GM18519 (cell line): Measurements from ENCODE around the gene ZBTB7B.
A peak's percentile ranks its signal among the peaks of the same experiment; 100 is the strongest.

Experiments used
- ATAC-seq: cut with Tn5 transposase; IDR thresholded peaks from one replicate; pipeline ENCODE4 v1.9.1; 2021; ENCODE audit warnings: mild to moderate bottlenecking, moderate library complexity; ENCODE audit not compliant: unreplicated experiment, low FRiP score

Gene ZBTB7B

DNA sequence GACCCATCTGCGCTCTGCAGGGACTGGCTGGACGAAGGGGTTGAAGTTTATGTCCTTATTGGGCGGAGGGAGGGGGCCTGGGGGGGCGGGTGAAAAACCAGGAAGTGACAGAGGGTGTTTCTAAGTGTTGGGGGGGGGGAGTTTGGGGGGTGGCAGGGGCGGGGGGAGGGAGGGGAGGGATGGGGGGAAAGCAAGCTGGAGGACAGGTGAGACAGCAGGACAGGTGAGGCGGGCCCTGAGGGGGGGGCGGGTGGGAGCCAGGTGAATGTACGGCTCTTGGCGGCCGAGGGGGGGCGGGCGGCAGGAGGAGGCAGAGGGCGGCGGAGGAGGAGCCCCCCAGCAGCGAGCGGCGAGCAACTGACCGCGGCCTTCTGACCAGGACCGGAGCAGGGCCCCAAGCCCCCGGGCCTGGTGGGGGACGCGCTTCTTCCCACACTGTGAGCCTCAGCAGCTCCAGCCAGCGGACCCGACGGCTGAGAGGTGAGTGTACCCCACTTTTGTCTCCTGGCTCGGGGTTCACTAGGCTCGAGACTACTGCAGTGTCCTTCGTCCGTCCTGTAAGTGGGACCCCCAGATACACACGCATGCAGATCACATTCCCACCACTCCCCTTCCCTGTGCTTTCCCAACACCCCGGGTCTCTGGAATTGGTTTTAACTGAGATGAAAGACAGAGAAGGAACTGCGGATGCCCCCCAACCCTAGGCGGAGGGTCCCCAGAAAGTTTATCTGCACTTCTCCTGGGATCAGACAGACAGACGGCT lies at the start of gene ZBTB7B:
Gene ZBTB7B (plus strand): TSS at position 339 of the 763 bp plus-strand sequence. CDS start 11,859 bp downstream, outside the sequence.
- no peak for ATAC-seq

DNA sequence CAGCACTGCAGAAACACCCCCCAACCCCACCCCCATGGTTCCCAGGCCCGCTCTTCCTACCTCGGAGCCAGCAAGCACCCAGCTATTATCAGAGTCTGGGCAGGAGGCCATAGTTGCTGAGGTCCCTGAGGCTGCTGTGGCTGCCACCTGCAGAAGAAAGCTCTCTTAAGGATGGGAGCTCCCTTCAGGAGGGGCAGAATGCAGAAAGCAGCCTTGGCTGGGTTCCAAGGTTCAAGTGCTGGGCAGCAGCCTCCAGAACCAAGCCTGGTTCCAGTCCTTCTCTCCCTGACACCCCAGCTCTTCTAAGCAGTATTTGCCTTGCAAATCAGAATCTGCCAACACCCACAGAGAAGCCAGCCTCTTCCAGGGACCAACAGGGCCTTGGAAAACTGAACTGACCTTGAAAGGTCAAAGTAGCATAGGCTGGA lies 49.0 kb upstream of the ZBTB7B start:
- no peak for ATAC-seq

DNA sequence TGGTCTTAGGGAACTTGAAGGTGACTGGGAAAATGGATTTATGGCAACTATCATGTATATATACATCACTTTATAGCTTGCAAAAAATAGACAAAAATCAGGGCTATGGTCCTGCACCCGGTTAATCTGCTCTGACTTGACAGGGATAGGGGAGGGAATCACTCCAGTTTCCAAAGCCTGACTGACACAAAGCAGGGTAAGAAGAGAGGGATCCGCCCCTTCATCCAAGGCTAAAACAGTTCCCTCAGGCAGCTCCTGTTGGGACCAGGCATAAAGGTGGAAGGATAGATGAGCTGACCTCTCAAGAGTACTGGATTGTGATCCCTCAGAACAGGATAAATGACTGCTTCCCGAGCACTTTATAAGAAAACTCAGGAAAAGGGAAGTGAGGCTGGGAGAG lies 48.1 kb upstream of the ZBTB7B start:
- no peak for ATAC-seq

DNA sequence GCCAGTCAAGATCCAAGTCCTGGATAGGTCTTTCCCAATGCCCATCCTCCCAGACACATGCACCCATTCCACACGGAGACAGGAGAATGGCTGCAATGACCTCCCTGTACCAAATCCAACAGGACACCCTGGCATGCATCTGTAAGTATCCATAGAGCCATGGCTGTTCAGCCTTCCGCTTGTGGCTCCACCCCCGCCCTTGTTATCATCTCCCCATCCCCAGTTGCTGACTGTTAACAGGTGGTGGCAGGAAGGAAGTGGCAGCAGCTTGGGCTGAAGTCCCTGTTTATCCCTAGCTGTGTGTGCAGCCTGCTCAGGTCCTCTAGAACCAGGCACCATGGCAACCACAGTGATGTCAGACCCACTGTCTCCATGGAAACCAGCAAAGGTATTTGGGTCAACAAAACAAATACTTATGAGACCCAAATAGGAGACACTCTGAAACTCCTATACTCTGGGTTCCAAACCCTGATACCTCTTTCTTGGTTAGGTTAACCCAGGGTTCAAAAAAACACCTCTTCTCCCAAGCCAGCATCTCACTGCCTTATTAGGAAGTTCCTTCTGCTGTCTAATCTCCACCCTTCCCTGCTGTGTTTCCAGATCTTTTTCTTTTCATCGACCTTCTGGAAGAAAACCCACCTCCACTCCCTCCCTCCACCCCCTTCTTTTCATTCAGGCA lies 47.4 kb upstream of the ZBTB7B start:
- ATAC-seq, result no peak

DNA sequence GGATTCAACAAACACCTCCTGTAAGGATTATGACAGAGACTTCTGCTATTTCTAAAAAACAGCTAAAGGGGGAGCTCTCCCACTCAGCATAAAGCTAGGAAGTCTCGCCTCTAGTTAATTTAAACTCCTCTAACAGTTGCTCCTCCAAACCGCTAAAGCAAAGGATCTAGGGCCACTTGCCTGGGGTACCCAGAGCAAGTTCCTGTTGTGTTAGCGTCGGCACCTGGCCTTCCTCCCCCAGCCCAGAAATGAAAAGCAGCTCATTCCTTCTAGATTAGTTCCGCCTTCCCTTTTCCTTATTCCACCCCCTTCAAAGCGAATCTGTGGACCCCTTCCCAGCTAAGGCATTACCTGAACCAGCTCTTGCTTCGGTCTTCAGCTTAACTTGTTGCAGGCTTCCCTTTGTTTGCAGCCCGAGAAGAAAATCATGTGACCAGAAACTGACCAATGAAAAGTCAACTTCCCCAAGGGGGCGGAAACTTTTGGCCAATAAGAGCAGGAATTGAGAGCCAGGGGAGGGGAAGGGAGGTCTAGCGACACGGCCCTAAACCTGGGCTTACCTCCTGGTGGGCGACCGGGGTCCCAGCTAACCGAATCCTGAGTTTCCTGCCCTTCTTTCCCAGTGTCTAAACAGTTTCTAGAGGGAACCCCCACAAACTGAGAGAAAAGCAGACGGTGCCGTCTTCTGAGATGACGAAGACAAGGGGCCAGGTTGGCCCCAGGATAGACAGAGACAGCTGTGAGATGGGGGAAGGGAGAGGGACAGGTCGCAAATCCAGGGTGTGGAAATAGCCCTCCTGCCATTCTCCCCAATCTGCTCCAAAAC lies 46.7 kb upstream of the ZBTB7B start, which contains the start of gene PBXIP1:
Gene PBXIP1 (minus strand): TSS at position 382 of the 826 bp plus-strand sequence. CDS start 2,378 bp downstream, outside the sequence.
- ATAC-seq, result no peak

DNA sequence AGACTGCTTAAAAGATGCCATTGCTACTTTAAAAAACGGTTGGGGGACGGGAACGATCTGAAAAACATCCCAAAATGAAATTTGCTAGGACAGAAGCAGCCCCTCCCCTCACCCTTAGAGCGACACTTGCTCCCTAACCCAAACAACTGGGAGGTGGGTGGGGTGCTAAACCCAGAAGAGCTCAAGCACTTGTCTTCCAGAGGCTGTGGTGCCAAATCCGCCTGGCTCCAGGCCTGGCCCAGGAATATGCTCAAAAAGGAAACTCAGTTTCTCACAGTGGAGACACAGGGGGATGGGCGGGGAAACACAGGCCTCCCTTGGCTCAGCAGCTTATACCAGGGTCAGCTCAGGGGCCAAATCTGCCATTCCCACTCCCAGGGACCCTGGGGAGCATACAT lies 46.1 kb upstream of the ZBTB7B start:
- ATAC-seq, result no peak

DNA sequence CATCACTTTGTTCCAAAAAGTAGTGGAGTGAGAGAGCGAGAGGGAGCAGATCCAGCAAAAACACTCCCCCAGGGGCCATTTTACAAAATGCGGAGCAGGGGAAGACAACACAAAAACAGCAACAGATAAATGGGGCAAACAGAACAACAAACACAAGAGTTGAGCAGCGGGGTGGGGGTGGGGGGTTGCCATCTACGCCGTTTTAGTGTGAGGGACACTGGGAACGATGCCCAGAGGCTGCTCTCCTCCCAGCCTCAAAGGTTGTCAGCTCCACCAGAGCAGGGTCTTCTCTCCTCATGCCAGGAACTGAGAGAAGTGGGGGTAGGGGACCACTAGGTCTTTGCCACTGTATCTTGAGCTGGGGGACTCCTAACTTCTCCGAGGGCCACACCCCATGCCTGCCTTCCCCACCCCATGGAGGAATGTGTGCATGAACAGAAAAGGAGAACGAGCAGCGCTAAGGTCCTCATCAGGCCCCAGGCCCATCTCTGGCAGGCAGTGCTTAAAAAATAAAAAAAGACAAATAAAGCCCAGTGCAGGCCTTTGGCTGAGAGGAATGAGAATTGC lies 45.4 kb upstream of the ZBTB7B start:
- no peak for ATAC-seq

DNA sequence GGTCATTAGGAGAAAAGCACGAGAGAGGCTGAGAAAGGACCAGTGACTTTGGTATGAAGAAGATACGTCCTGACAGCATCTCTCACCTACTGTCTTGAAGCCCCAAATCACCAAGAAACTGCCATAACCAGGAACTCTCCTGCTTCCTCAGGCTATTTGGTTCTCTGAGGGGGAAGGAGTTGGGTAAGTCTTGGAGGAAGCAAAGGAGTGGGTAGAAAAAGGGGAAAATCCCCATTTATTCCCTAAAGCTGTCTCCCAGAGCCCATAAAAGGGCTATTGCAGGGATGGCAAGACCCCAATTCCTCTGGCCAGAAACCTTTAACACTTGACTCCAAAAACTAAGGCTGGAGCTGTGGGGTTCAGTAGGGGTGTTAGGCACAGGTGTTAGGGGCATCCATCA lies 44.6 kb upstream of the ZBTB7B start:
- no peak for ATAC-seq

DNA sequence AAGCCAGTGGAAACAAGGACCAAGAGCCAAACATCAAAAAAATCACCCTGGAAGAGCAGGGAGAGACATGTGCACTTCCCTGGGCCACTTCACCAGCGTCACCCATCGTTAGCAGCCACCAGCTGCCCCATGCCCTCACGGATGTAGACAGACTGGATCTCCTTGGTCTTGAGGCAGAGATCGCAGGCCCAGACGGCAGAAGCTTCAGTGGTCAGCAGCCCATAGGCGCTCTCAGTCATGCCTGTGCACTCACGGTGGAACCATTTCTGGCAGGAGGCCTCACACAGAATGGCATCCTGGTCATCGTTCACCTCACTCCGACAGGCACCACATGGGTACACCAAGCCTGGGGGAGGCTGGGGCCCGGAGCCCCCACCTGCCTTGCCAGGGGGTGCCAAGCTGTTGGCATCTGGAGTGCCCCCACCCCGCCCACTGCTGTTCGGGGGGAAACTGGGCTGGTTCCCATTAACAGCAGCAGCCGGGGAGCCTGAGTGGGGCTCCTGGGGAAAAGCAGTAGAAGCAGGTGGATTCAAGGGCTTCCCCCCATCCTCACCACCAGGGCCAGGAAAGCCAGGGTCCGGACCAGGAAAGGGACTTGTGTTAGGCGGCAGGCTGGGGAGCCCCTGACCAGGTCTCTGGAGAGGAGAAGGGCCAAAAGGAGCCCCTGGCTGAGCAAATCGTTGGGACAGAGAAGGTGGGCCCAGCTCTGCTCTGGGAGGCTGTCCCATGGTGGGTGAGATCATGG lies 43.7 kb upstream of the ZBTB7B start:
- no peak for ATAC-seq

DNA sequence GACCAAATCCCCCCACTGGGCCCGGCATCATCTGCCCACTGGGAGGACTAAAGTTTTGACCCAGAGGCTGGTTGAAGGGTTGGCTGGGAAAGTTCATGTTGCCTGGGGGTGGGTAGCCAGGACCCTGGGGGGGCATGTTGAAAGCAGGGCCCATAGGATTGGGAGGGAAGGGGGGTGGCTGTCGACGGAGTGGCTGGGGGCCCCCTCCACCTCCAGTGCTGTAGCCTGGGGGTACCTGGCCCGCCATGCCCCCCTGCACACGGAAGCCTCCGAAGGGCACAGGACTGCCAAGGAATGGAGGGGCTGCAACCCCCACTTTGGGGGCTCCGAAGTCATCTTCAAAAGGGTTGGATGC lies 43.2 kb upstream of the ZBTB7B start:
- no peak for ATAC-seq

DNA sequence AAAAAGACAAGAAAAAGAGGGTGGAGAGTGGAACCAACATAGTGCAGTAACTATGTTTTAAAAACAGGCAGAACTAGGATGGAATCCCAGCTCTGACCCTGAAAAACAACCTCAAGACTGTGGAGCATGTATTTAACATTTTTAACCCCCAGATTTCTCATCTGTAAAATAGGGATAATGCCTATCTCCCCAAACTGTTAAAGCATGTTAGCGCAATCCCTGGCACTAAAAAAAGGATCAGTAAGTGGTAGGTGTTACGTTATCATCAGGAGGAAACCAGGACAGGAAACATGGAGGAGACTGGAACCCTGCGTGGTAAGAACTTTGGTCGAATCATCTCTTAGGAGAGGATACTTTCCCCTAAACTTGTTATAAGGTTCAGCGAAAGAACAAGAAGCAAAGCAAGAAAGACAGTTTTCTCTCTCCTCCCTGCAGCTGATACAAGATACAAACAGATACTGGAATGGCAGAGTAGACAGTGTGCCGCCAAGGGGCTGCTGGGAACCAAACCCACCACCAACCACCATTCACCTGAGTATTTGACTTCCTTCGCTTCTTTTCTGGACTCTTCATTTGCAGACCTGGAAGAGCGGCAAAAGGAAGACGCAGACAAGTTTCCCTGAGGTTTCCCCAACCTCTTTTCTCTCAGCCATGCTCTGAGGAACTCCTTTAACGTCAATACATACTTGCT lies 42.0 kb upstream of the ZBTB7B start:
- no peak for ATAC-seq

DNA sequence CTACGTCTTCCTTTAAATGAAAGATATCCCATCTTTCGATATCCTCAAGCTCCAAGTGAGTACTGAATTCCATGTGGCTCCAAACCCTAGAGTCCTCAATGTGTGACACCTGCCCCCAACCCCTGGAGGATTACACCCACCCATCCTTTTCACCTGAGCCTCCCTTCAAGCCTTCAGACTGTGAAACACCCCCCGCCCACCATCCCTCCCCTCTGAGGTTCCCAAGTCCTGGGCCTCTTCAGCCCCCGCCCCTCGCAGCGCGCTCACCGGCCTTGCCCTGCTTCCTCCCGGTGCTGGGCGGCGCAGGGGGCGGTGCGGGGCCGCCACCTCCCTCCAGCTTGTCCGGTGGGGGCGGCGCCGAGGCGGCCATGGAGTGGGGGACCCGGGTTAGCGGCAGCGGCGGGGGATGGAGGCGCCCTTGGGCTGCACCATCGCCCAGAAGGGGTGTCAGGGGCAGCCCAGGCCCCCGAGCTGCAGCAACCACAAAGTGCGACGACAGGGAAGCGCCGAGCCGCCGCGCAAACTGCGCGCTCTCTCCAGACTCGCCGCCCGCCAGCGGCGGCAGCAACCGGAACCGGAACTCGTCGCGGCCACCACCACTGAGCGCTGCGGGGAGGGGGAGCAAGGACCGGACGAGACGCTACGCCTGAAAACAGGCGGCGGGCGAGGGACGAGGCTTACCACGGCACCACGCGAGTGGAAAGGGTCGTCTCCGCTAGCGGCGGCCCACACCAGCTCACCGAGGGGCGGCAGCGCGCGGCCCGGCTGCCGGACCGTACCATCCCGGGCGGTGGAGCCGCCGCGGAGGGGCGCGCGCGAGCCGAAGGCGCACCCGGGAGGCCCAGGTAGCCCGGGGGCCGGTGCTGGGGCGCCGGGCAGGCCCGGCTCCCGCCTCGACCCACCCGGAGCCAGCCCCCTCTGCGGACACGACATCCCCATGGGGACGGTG lies 41.1 kb upstream of the ZBTB7B start, which contains the start of gene PYGO2:
Gene PYGO2 (minus strand): TSS at position 576 of the 949 bp plus-strand sequence. CDS start 206 bp downstream, at position 370.
- peak; percentile 40 for ATAC-seq

DNA sequence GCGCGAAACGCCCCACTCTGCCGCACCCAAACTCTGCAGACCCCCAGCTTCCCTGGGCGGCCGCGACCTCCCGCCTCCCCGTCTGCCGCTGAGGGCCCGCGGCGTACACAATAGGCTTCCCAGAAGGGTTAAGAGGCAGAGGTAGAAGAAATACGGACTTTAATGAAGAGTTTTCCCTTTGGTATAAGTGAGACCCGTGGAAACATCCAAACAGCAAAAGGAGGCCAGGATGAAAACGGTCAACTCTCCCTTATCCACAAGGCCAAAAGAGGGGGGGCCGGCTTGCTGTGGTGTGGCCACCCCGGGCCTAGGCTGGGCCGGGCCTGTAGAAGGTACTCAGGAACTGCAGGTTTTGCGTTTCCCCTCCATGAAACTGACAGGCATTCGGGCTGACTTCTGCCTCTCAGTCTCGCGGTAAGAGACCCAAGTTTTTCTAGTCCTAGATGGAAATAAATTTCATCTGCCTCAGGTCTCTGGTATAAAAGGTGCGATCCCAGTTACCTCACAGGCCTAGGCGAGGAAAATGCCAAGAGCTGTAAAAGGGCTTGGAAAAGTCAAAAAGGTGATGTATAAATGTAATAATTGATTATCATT lies 40.3 kb upstream of the ZBTB7B start:
- ATAC-seq, result peak; percentile 17

DNA sequence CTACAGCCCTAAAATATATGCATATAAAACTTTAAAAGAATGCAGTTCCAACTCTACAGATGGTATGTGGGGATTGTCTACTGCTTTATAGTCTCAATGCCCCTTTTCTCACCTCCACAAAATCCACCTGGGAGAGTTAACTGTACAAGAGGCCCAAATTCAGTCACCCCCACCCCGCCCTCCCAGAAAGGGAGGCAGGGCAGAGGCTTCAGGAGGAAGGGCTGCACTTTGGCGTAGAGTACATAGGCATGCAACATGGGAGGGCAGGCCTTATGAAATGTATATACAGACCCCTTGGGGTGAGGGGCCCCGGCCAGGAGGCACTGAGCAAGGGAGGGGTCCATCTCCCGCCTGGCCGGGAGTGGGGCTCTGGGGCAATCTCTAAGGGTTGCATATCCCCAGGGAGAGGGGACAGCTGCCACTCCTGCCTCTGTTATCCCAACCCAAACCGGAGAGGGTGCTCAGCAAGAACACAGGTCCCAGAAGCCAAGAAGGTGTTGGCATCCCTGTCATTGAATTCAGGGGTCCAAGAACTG lies 39.7 kb upstream of the ZBTB7B start:
- no peak for ATAC-seq

DNA sequence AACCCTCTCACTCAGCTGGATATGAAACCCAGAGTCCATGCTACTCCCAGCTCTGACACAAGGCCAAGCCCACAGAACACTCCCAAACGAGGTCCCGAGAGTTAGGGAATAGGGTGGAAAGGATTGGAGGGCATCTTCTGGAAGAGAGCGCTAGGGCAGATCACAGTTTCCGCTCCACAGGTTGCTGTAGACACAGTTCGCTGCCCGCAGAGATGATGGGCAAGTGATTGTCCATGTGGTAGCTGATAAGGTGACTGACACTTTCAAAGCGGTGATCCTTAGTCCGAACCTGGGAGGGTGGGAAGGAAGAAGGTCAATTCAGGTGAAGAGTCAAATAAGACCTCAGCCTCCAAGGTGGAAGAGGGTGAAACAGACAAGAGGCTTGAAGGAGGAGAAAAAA lies 39.0 kb upstream of the ZBTB7B start:
- no peak for ATAC-seq

DNA sequence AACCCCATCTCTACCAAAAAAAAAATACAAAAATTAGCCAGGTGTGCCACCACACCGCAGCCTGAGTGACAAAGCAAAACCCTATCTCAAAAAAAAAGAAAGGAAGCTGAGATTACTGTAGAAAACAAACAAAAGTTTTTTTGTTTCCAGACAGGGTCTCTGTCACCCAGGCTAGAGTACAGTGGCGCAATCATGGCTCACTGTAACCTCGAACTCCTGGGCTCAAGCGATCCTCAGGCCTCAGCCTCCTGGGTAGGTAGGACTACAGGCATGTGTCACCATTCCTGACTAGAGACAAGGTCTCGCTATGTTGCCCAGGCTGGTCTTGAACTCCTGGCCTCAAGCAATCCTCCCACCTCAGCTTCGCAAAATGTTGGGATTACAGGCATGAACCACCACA lies 38.2 kb upstream of the ZBTB7B start:
- ATAC-seq, result no peak

DNA sequence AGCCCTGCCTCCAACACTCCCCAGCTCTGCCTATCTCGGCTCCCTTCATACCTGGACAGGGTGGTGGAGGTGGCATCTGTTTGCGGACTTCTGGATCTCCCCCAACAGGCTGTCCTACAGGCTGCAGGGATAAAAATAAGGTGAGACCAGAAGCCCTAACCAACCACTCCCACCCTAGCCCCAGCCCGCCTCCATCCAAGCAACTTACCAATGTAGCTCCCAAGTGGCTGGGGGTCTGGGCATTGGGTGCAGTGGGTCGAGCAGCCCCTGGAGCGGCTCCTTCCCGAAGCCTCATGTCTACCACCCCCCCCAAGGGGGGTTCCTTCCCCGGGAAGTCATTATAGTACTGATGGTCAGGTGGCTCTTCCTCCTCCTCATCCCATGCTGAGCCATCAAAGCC lies 36.5 kb upstream of the ZBTB7B start:
- ATAC-seq, result no peak
